Measurements from ENCODE around the gene KLHL3. TPM values are rescaled to one million over a fixed set of nuclear protein-coding genes. Genes with fewer than 3 reads are reported as not detected.

KLHL3 gene
- total RNA-seq, 1 experiment from 2014 or later: 15.7 TPM

- Mint-ChIP-seq H3K4me3 (no peak overlapping the region), H3K9me3 (no peaks in the 10 kb centered on the region), H3K27ac (no peak overlapping the region), H3K4me1 (0 out of 2 replicates have a peak, but pooled peaks cover 4% of the 10 kb centered on the region), H3K36me3 (peaks cover 2% of the 10 kb centered on the region; the same call in 1 of the 2 replicates), H3K27me3 (ENCODE audit: low read depth) (no peaks in the 10 kb centered on the region)
- ATAC-seq (no peak), DNase-seq (ENCODE audit: low spot score) (no peak)
- ChIA-PET CTCF (interaction anchor here (1.1 to 2.4 kb wide), 4 partner anchors 11 to 296 kb away, joined by 3 to 11 read pairs (median 6); no protein-coding TSS in a partner anchor), POLR2A (no interaction called here)
- TF ChIP-seq ELF4 (CRISPR knock-in tag; IDR thresholded peaks at IDR 0.05; ENCODE audit: low read depth) (no peak), ERG (CRISPR knock-in tag; IDR thresholded peaks at IDR 0.05) (no peak), OVOL2 (CRISPR knock-in tag; IDR thresholded peaks at IDR 0.05; ENCODE audit: borderline replicate concordance) (no peak), ESRRA (CRISPR knock-in tag; IDR thresholded peaks at IDR 0.05; ENCODE audit: borderline replicate concordance) (no peak), JUN (CRISPR knock-in tag; IDR thresholded peaks at IDR 0.05) (no peak), ATF1 (CRISPR knock-in tag; IDR thresholded peaks at IDR 0.05) (no peak), CREM (CRISPR knock-in tag; IDR thresholded peaks at IDR 0.05) (no peak), NR1H2 (CRISPR knock-in tag; IDR thresholded peaks at IDR 0.05) (no peak), GABPB1 (CRISPR knock-in tag; IDR thresholded peaks at IDR 0.05) (no peak), MAX (CRISPR knock-in tag; IDR thresholded peaks at IDR 0.05) (no peak), ZNF121 (CRISPR knock-in tag; IDR thresholded peaks at IDR 0.05) (no peak), ATF6 (CRISPR knock-in tag; IDR thresholded peaks at IDR 0.05) (no peak), NFYB (CRISPR knock-in tag; conservative IDR thresholded peaks at IDR 0.05; ENCODE audit: low read depth) (no peak), ZBTB21 (CRISPR knock-in tag; IDR thresholded peaks at IDR 0.05; ENCODE audit: borderline replicate concordance) (no peak), ZNF317 (CRISPR knock-in tag; IDR thresholded peaks at IDR 0.05; ENCODE audit: borderline replicate concordance, low read depth) (no peak), IRF2 (CRISPR knock-in tag; IDR thresholded peaks at IDR 0.05; ENCODE audit: borderline replicate concordance, low read depth) (no peak), PRDM15 (CRISPR knock-in tag; IDR thresholded peaks at IDR 0.05) (no peak), SMAD3 (CRISPR knock-in tag; IDR thresholded peaks at IDR 0.05; ENCODE audit: borderline replicate concordance) (no peak)
These were observed 119.8 kb downstream of the KLHL3 start for GRCh38 chr5:137616046-137616445.

GRCh38 chr5:137615171-137615775 is 120.6 kb downstream of the KLHL3 start:
- H3K9me3 Mint-ChIP-seq: no peaks in the 10 kb centered on the region
- no peak overlapping the region for H3K27ac Mint-ChIP-seq
- POLR2A ChIA-PET: no interaction called here
- TF ChIP-seq JAZF1 (CRISPR knock-in tag; IDR thresholded peaks at IDR 0.05) (no peak), MXD4 (CRISPR knock-in tag; IDR thresholded peaks at IDR 0.05; ENCODE audit: borderline replicate concordance) (no peak), NR1H2 (CRISPR knock-in tag; IDR thresholded peaks at IDR 0.05) (no peak)
- H3K4me1 Mint-ChIP-seq: 0 out of 2 replicates have a peak, but pooled peaks cover 4% of the 10 kb centered on the region
- DNase-seq (ENCODE audit: low spot score) (no peak), ATAC-seq (no peak)
- H3K4me3 Mint-ChIP-seq: no peak overlapping the region
- CTCF ChIA-PET: interaction anchor here (1.1 to 2.4 kb wide), 4 partner anchors 11 to 295 kb away, joined by 3 to 11 read pairs (median 6); no protein-coding TSS in a partner anchor
- H3K36me3 Mint-ChIP-seq: 0 out of 2 replicates have a peak, but pooled peaks cover 2% of the 10 kb centered on the region
- H3K27me3 Mint-ChIP-seq (ENCODE audit: low read depth): no peaks in the 10 kb centered on the region
